HEK293T (cell line): ENCODE measurements around the gene SLC17A2.

Experiments used
- ARNT ChIP-seq: fragments of 450-650 bp; IDR thresholded peaks from 2 replicates; pipeline ENCODE4 v1.6.1; 2017; ENCODE audit warnings: mild to moderate bottlenecking
- BHLHE40 ChIP-seq: fragments of 450-650 bp; IDR thresholded peaks from 2 replicates; pipeline ENCODE4 v1.6.1; 2016; ENCODE audit warnings: mild to moderate bottlenecking, moderate library complexity, borderline replicate concordance
- ELF4 ChIP-seq: fragments of 450-650 bp; IDR thresholded peaks from 2 replicates; pipeline ENCODE4 v1.6.1; 2017; ENCODE audit warnings: antibody characterized with exemption
- FOXM1 ChIP-seq: fragments of 450-650 bp; IDR thresholded peaks from 2 replicates; pipeline ENCODE4 v1.6.1; 2017; ENCODE audit warnings: mild to moderate bottlenecking, borderline replicate concordance
- SUZ12 ChIP-seq: fragments of 450-650 bp; IDR thresholded peaks from 2 replicates; pipeline ENCODE4 v1.6.1; 2016; ENCODE audit warnings: mild to moderate bottlenecking
- TF ChIP-seq, protein P1 (sequence below): fragments of 450-650 bp; IDR thresholded peaks from 2 replicates; pipeline ENCODE4 v1.6.1; 2016

DNA sequence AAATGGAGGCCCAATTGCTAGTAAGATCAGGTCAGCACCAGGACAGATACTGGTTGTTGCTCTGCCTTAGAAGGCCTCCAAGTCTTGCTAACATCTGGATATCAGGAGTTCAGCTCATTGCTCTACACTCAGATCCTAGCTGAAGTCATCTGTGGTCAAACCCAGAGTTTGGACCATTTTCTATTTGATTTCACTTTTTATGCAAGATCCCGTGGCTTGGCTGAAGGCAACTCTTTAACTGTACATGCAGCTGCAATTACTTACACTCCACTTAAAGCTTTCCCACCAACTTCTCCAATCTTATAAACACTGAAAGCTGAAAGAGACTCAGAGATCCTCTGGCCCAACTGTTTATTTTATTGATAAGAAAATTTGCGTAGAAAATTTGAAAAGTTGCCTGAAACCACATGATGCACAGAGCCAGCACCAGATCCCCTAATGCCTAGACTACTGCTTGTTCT lies 2.7 kb downstream of the SLC17A2 start:
- TF ChIP-seq, protein P1, sequence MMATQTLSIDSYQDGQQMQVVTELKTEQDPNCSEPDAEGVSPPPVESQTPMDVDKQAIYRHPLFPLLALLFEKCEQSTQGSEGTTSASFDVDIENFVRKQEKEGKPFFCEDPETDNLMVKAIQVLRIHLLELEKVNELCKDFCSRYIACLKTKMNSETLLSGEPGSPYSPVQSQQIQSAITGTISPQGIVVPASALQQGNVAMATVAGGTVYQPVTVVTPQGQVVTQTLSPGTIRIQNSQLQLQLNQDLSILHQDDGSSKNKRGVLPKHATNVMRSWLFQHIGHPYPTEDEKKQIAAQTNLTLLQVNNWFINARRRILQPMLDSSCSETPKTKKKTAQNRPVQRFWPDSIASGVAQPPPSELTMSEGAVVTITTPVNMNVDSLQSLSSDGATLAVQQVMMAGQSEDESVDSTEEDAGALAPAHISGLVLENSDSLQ = no peak
- no peak for TF ChIP-seq SUZ12
- no peak for TF ChIP-seq BHLHE40
- no peak for TF ChIP-seq ELF4
- no peak for TF ChIP-seq ARNT
- no peak for TF ChIP-seq FOXM1
